GM18873 (cell line): ENCODE results near the gene FUT8.

Source experiments
- ATAC-seq: cut with Tn5 transposase; IDR thresholded peaks from one replicate; pipeline ENCODE4 v1.9.1; 2021; ENCODE audit warnings: mild to moderate bottlenecking, moderate library complexity, moderate number of reproducible peaks; ENCODE audit not compliant: unreplicated experiment, low FRiP score

The FUT8 gene

DNA sequence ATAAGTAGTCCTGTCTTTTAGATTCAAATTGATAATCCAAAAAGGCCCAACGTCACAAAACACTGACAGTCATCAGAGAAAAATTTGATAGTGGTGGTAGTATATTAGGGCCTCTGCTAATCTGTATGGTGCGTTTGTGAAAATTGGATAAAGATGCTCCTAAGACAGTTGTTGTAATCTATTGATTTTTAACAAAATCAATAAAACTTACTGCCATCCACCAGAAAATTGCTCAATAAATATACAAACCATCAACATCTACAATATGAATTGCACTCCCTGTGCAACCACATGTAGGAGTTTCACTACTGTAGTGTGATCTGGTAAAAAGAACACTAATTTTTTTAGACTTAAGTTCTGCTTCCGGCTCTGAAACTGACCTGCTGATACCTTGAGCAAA, 336.8 kb downstream of the FUT8 start:
- ATAC-seq = no peak

DNA sequence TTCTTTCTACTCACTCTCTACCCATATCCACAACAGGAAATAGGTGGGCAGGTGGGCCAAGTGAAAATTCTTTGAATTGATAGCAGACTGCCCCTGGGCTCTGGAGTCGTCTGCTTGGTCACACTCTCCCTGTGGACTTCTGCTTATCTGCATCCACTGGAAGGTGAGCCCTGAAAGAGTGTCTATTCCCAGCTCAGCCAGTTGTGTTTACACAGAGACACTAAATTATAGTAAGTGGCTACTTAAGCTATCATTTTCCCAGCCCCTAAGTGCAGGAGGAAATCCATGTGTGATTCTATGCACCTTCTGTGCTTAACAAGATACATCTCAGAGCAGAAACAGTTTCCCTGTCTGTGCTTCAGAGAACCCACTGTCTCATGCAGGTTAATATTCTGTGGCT, 338.4 kb downstream of the FUT8 start:
- ATAC-seq = no peak

DNA sequence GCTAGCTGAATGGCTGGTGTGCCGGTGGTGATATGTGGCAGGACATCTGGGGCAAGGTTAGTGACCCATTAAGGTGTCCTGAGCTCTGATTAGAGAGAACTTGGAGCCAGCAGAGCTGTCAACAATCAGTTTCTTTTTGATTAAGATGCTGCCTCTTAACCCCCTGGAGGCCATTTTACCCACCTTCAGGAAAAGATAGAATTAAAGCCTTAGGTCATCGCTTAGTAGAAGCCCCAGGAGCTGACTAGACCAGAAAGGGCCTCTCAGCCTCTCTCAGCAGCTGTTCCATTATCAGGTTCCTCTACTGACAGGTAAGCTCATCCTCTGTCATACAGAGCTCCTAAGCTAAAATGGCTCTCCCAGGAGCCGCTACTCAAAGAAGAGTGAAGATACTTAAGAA, 339.0 kb downstream of the FUT8 start:
- no peak for ATAC-seq

DNA sequence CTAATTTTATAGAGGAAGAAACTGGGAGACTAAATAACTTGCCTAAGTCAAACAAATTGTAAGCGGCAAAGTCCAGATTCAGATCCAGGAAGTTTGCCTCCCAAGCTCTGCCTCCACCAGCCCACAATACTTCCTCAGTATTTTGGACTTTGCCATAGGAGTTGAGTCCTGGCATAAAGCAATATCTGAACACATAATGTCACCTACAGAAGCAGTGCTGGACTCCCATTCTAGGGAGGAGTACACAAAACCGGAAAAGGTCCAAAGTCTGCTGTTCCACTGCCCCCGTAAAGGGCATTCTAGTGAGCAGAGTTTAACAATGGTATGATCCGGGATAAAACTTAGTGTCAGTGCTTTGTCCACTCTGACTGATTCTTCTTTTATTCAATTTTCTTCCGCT, 340.5 kb downstream of the FUT8 start:
- no peak for ATAC-seq

DNA sequence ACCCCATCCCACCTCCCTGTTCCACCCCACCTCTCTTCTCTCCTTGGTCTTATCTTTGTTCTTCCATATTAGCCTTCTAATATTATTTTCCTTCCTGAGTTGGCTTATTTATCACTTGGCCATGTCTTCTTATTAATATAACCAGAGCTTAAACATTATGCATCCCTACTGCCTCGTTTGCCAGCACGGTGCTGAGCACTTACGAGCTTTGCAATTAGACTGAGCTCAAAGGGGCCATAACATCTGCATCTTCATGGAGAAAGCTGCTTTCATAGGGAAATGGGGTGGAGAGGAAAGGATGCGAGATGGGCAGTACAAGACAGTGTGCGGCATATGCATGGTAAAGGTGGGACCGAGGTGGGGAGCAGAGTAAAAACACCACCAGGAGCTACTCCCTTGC, 342.8 kb downstream of the FUT8 start:
- ATAC-seq = no peak

DNA sequence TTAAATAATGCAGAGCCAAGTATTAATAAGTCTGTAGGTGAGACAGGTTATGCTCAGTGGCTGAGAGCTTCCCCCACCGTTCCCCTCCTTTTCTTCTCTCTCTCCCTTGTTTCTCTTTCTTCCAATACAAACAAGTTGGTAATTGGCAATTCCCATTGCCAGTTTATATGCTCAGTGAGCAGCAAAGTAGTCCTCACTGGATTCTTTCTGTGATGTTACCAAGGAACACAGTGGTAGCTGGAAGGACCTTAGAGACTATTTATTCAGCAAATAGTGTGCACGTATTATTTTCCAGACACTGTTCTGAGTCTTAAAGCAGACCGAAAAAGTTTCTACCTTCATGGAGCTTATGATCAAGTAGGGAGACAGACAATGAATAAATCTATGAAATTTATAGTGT, 344.4 kb downstream of the FUT8 start:
- no peak for ATAC-seq

DNA sequence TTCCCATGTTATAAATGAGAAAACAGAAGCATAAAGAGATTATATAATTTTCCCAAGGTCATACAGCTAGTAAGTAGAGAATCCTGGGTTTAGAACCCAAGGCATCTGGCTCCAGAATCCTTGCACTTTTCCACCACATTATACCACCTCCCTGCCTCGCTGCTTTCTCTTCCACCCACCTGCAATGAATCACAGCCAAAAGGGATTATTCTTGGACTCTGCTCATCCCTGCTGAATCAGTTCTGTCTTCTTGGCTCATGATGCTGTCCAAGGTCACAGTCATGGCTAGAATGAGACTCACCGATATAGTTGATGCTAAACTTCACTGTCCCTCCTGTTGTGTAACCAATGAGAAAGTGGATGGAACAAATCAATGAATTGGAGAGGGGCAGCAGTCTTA, 356.6 kb downstream of the FUT8 start:
- no peak for ATAC-seq

DNA sequence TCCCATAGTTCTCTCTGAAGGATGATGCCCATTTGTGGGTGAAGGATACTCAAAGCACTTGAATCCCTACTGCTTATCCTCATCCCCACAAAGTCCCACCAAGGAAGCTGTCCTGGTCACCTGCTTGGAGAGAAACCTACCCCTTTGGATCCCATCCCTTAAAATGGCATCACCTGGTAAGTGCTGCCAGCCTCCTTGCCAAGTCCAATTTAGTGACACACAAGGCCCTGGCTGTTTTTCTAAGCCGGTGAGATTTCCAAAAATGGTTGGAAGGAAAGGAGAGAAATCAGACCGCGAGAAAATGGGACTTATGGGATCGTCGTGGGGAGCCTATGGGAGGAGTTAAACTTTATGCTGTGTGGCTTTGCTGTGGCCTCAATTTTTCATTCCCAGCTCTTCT, 358.2 kb downstream of the FUT8 start:
- no peak for ATAC-seq

DNA sequence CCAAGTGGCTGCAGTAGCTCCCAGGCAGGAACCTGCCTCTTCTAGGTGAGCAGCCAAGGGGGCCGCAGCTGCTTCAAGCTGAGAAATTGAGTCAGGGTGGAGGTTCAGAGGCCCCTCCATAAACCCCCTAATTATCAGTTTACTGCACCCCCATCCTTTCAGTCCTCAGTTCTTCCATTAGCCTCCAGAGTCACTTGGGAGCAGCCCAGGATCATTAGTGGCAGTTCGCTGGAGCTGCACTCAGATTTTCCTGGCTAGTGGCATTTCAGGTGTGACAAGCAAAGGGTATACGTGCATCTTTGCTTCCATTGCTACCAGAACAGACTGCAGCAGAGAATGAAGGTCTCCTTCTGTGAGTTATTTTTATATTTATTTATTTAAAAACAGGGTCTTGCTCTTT, 358.7 kb downstream of the FUT8 start:
- ATAC-seq = no peak

DNA sequence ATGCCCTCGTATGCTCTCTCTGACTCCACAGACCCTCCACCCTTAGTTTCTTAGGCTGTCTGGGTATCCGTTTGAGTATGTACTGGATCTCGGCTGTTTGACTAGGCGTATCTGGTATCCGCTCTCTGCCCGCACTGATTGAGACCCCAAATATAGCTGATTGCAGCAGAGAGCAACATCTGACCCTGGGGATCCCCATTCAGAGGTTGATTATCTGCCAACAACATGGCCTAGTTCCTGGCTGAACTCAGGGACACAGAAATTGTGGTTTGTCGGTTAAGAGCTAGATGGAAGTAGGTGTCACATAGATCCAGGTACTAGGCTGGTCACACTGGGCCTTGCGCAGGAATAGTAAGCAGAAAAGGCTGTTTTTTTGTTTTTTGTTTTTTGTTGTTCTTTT, 359.9 kb downstream of the FUT8 start:
- ATAC-seq = no peak

DNA sequence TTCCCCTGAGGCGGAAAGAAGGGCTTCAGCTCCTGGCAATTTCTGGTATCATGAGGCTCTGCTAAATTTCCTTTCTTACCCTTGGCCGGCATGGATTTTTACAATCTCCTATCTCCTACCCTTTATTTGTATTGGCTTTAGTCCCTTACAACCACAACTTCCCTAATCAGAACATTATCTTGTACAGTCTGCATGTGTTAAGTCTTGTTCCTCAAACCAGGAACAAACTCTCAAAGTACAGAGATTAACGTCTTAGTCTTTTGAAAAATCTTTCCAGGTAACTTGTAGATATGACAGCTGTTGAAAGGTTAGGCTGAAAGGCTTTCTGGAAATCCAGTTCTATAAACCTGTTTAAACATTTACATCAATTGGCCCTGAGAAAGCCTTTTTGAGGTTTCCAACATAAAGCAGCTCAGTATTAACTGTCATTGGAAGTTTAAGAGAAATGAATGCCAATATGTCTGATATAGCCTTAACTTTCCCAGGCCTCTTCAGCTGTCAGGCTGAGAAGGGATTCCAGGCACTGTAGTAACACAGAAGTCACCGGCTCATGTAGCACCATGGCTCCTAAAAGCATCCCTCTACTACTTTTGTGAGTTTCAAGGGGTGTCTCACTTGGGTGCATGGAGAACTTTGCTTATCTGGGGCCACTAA, 360.5 kb downstream of the FUT8 start:
- ATAC-seq = no peak

DNA sequence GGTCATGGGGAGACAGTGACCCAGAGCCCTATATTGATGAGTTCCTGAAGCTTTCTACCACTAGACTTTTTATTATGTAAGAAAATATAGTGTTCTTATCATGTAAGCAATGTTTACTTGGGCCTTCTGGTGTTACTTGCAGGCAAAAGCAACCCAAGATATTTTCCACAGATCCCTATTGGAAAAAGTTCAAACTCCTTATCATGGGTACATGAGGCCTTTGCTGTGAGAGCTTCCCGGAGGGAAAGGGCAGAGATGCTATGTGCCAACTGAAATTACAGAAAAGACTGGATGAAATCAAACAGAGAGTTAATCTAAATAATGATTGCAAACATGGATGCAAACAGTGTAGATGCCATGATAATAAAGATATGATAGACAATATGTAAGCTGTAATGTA, 361.5 kb downstream of the FUT8 start:
- ATAC-seq = no peak

DNA sequence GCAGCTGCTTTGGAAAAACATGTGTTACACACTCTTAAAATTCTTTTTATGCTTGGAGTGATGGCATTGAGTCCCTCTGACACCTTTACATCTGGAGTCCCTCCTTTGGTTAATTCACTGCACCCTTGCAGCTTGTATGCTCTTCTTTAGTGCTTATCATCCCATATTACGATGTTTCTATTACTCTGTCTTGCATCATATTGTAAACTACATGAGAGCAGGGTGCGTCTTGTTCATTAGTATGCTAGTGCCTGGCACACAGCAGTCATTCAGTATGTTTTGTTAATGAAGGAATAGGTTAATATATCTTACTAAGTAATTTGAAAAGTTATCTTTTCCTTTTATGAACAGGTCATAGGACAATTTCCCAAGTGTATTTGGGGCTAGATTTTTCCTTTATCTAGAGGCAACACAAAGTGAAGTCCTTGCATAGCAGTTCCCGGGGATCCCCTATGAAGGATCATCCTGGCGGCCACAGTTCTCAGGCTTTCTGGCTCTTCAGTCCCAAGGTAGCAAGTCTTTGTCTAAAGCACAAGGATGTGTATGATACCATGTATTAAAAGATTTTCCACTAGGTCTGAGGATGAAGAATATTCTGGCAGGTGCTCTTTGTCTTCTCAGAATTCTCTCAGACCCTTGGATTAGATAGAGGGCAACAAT, 363.8 kb downstream of the FUT8 start:
- ATAC-seq = no peak

DNA sequence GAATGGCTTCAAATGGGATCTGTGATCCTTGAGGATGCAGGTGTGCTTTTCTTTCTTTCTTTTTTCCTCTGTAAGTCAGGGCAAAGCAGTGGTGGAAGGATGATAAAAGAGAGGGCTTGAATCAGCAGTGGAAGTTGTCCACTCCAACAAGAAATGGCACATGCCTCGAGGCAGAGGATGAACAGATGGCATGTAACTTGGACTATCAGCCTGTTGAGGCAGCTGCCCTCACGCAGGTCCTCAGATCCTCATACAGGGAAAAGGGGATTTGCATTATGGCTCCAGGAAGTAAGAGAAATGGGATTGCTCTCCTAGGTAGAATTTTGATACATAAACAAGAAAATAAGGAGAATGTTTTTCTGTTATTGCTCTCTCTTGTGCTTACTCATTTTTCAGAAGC, 368.0 kb downstream of the FUT8 start:
- no peak for ATAC-seq

DNA sequence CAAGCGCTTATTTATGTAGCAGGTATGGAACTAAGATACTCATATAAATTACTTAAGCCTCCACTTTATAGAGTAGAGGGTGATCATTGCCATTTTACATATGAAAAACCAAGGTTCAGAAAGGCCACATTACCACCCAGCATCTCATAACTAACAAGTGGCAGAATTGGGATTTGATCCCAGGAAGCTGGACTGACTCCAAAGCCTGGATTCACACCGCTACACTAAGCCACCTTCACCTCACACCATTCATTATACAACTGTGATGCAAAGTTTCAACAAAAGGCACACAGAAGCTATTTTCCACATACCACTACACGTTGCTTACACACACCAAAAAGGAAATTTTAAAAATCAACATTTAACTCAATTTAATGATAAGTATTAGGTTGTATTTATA, 370.6 kb downstream of the FUT8 start:
- no peak for ATAC-seq

DNA sequence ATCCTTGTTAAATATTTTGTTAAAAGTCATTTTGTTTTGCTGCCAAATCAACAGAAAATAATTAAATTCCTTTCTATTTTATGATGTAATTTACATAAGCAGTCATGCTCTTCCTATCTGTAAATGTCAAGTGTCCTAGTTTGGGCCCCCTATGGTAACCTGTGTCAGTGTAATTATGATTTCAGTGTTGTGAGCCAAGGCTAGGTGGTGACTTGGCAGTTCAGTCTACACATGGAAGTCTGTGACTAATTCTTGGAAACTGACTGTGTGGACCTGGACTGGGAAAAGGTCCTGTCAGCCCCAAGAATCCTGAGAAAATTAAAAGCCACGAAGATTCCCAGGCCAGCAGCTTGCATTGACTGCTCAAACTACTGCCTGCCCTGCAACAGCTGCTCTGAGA, 371.0 kb downstream of the FUT8 start:
- ATAC-seq = no peak

DNA sequence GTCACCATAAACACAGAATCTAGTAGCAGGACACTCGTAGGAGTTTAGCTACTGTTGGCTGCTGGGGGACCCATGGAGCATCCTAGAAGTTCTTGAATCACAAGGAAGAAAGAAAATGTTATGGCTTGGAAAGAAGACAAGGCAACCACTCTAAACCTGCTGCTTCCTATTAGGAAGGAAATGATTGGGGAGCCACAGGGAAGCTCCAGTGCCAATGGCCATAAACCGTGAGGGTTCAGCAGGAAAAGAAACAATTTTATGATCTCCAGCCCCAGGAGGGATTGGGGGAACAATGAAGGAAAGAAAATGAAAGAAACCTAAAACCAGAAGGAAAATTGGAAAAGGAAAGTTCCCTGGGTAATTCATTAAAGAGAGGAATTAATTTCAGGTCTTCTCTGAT, 372.0 kb downstream of the FUT8 start:
- no peak for ATAC-seq

DNA sequence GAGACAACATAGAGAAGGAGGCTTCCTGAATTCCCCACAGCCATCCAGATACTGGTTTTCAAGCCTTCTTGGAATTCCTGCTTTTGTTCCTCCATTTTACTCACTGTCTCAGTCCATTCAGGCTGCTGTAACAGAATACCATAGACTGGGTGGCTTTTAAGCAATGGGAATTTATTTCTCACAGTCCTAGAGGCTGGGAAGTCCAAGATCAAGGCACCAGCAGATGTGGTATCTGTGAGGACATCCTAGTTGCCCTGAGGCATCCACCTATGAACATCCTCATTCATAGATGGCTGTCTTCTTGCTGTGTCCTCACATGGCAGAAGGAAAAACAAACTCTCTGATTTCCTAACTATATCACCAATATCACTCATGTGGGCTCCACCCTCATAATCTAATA, 374.9 kb downstream of the FUT8 start:
- no peak for ATAC-seq

DNA sequence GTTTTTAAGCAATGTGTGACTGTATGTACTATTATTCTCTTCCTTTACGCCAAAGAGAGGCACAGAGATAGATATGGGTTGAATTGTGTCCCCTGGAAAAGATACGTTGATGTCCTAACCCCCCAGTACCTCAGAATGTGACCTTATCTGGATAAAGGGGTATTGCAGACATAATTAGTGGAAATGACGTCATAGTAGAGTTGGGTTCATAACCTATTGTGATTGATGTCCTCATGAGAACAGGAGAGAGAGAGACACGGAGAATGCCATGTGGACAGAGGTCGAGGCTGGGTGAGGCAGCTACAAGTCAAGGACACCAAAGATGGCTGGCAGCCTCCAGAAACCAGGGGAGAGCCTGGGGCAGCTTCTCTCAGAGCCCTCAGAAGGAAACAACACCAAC, 376.3 kb downstream of the FUT8 start:
- ATAC-seq = no peak

DNA sequence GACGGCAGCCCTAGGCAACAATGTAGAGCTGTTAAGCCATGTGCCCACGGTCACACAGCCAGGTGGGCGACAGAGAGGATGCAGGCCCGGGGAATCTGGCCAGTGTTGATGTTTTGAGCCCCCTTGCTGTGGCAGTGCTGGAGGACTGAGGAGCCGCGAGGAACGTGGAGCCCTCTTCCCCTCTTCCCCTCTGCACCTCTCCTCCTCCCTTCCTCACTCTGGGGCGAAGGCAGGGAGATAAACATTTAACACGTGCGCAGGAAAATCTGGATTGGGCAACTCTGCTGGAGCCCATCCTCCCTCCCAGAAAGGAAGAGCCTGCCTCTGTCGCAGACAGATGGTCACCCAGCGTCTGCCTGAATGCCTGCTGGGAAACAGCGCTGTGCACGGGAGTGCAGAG, 376.8 kb downstream of the FUT8 start:
- no peak for ATAC-seq

DNA sequence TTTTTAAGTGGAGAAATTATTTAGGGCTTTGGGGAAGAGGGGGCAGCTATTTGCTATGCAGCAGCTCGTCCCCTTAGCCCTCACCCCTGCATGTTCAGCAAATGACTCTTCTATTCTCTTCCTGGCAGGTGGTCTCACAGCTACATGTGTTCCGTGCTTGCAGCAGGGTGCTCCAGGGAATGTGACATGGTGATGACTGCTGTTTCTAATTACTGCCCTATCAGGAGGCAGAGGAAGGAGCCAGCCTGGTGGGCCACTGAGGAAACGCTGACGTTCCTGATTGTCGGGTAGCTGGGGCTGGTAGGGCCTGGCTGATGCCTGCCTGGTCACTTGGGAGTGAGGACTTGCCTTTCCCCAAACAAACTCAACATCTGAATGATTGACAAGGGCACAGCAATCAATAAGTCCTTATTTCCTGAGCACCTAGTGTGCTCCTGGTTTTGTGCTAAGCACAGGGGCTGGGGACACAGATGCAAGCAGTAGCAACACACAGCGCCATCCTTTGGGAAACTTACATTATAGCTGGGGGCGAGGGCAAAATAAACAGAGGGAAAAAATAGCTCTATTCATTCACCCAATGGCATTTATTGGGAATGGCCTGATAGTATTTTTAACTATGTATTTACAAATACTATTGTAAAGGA, 377.8 kb downstream of the FUT8 start:
- no peak for ATAC-seq
